Activated T-cell treated with anti-CD3 and anti-CD28 coated beads, Interleukin-2, amount 50 U/mL, for 48 hours (primary cell): ENCODE results near the gene COL20A1.
A peak's percentile ranks its signal among the peaks of the same experiment; 100 is the strongest.

Experiments
- DNase-seq, 2 experiments: peaks; one replicate each; pipeline ENCODE4 v3.0.0-alpha.2; 2020

The COL20A1 gene

DNA sequence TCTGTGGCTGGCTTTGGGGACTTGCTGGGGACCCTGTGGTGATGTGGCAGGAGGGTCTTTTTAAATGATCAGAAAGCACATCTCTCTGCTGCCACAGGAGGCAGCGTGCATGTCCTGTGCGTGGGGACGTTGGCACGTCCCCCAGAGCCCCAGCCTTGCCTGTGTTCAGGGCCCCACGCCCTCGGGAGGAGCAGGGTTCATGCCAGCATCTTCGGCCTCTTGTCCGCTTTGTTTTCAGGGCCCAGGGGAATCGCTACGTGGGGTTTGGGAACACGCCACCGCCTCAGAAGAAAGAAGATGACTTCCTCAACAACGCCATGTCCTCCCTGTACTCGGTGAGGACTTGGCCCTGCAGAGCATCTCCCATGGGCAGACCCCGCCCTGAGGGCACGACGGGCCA is 14.3 kb upstream of the COL20A1 start:
- no peak for DNase-seq

DNA sequence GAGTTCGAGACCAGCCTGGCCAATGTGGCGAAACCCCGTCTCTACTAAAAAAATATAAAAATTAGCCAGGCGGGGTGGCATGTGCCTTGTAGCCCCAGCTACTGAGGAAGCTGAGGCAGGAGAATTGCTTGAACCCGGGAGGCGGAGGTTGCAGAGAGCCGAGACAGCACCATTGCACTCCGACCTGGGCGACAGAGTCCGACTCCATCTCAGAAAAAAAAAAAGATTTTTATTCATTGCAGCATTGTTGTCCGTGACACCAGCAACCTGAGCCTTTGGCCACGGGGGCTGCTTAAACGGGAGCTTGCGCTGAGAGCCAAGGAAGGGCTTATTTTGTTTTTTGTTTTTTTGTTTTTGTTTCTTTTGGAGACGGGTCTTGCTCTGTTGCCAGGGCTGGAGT is 13.1 kb upstream of the COL20A1 start:
- no peak for DNase-seq

GRCh38 chr20:63280371-63280770 is 12.6 kb upstream of the COL20A1 start:
- no peak for DNase-seq

GRCh38 chr20:63280929-63281545 is 11.9 kb upstream of the COL20A1 start:
- no peak for DNase-seq

DNA sequence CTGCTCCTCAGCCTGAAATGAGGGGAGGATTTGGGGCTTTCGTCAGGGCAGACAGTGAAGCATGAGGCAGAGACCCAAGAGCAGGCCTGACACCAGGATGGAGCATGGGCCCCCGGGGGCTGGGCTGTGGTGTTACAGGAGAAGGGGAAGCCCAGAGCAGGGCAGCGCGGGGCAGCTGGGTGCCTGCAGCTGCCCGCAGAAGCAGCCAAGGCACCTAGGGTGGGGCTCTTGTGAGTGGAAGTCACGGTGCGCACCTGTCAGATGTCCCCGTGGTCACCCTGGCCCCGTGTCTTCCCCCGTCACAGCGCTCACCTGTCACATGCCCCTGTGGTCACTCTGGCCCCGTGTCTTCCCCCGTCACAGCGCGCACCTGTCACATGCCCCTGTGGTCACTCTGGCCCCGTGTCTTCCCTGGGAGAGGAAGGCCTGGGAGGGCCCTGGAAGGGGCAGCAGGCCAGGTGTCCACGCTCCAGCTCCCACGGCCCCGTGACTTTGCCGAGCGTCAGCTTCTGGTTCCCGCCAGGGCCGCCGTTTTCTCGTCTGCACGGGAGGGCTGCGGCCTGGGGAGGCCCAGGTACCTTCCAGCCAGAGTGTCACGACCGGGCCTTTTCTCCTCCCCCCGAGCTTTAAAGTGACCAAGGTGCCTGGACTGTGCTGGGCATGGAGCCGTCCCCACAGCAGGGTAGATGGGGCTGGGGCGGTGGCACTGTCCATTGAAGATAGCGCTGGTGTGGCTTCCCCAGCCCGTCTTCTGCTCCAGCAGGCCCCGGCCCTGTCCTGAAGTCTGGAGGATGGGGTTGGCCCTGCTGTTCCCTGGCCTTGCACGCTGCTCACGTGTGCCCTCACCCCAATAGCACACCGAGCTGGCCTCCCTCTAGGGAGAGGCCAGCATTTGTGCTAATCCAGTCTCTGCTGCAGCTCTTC is 11.0 kb upstream of the COL20A1 start:
- DNase-seq: no peak

DNA sequence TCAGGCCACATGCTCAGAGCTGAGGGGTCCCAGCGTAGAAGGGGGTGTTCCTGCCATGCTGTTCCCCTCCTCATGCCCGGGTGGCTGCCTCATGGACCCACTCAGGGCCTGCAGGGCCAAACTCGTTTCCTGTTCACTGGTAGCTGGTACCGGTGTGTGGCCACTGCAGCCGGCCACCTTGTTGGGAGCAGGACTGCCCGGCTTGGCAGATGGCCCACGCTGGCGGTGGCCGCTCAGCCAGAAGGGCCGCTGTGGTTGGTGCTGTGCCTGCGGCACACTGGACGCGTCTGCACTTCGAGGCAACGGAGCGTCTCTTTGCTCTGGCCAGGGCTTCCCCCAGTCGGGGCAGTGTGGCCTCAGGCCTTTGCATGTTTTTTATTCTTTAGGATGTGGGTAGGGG is 10.0 kb upstream of the COL20A1 start:
- DNase-seq: no peak

DNA sequence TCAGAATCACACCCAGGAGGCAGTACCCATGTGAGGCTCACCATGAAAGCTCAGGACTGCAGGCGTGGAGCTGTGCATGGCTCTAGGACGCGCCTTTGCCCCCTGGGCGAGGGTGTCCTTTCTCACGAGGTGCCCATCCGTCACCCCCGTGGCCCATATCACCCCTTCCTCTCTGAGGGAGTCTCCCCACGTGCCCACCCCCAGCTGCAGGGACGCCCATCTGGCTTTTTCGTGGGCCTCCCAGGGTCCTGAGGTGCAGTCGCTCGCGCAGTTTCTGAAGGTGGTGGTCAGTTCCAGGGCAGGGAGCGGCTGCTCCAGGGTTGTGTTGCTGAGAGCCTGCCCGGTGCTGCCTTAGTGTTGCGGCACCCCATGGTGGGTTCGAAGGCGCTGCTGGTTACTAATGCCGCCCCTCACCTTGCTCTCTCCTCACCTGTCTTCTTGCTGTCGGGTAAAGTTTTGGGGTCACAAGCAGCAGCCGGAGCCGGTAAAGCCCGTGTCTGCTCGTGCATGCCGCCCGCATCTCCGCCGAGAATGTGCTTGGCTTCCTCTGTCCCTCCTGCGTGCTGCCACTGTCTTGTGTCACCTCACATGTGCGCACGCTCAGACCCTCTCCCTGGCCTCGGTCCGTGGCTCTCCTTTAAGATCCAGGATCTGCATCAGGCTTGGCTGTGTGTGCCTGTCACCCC is 9.4 kb upstream of the COL20A1 start:
- DNase-seq: no peak

GRCh38 chr20:63284083-63284440 is 8.9 kb upstream of the COL20A1 start:
- DNase-seq: no peak

DNA sequence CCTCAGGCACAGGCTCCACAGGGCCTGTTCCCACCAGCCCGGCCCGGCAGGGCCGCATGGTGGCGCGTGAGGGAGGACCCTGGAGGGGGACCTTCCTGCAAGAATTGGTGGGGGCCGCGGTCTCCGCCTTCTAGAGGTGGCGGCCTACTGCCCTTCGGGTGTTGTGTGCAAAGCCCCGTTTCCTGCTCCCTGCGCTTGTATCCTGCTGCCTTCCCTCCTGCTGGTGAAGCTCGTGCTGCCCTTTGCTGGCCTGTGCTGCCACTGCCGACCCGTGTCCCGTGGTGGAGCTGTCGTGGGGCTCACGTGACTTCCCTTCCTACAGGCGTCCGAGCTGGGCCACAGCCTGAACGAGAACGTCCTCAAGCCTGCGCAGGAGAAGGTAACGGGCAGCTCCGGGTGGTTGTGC is 8.4 kb upstream of the COL20A1 start:
- DNase-seq: no peak

GRCh38 chr20:63284981-63285524 is 7.9 kb upstream of the COL20A1 start:
- no peak for DNase-seq

- DNase-seq: no peak
These were observed 7.1 kb upstream of the COL20A1 start for GRCh38 chr20:63285636-63286615.

DNA sequence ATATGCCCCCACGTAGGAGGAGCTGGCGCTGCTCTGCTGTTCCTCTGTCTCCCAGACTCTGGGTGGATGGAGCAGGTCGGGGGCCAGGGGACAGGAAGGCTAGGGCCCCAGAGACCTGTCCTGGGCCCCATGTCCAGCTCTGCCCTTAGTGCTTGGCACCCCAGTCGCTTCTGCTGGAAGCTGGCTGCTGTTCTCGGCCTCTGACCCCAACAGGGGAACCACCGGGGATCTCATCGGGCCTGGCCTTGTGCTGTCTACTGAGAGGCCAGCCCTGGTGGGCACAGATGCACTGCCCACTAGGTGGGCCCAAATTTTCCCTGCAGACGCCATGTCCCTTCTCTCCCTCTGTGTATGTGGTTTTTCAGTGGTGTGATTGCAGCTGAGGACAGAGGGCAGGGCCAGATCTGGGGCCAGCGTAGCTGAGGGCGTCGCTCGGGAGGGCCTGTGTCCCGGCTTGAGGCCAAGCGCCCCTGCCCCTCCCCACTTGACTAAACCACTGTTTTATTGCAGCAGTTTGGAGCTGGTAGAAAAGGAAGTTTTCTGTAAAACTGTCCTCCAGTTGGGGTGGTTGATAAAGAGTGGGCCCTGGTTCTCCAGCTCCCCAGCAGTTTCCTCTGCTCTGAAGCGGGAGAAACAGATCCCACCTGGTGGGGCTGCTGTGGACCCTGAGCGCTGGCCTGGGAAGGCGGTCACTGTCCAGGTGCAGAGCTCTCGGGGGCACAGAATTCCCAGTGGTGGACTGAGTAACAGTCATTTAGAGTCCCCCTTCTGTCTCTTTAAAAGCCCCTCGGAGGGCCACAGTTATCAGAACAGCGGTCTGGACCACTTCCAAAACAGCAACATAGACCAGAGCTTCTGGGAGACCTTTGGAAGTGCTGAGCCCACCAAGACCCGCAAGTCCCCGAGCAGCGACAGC is 5.9 kb upstream of the COL20A1 start:
- DNase-seq: no peak

DNA sequence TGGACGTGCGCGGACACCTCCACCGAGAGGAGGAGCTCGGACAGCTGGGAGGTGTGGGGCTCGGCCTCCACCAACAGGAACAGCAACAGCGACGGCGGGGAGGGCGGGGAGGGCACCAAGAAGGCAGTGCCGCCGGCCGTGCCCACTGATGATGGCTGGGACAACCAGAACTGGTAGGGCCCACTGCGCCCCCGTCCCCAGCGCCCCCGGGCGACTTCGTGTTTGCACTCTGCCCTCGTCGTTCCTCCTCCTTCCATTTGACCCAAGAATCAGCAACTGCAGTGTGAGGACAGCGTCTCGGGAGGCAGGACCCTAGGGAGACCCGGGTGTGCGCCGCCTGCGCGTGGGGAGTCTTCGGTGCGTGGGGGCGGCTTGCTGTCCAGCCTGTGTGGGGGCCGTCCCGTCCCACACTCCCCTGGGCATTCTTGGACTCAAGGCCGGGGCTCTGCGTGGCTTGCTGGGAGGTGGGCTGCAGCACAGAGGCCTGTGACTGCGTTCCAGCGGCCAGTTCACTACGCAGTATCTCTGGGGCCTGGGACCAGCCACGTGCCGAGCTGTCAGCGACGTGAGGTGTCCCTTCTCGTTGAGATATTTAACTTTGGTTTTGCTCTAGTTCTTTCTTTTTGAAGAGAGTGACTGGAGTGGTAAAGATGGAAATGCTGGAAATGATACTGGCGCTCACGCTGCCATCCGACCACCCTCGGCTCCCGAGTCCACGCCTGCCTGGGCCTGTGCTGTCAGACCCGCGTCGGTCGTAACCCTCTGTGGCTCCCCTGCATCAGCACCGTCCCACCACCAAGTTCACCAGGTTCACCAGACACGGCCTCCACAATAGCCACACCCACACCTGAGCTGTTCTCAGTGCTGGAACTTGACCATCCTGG is 5.0 kb upstream of the COL20A1 start:
- DNase-seq: no peak

- DNase-seq: no peak
These were observed 4.3 kb upstream of the COL20A1 start for GRCh38 chr20:63288581-63289251.

GRCh38 chr20:63289311-63290135 is 3.5 kb upstream of the COL20A1 start:
- no peak for DNase-seq

DNA sequence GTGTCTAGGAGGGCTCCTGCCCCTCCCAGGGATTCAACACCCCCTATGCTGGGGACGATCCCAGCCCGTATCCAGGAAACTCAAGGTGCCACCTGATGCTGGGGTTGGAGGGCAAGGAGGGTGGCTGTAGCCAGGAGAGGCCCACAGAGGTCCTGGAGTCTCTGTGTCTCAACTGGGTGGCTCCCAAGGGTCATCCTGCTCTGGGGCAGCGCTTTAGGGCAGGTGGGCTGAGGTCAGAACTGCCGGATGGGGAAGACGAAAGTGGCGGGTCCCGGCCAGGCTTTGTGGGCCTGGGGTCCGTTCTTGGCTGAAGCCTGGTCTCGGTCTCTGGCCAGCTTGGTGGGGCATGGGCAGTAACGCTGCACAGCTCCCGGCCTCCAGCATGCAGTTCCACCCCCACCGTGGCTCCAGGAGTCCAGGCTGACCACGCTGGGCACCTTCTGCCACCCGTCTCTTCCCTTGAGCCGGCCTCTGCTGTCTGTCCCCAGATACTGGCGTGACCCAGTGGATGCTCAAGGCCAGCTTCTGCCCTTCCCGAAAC is 2.8 kb upstream of the COL20A1 start:
- no peak for DNase-seq

DNA sequence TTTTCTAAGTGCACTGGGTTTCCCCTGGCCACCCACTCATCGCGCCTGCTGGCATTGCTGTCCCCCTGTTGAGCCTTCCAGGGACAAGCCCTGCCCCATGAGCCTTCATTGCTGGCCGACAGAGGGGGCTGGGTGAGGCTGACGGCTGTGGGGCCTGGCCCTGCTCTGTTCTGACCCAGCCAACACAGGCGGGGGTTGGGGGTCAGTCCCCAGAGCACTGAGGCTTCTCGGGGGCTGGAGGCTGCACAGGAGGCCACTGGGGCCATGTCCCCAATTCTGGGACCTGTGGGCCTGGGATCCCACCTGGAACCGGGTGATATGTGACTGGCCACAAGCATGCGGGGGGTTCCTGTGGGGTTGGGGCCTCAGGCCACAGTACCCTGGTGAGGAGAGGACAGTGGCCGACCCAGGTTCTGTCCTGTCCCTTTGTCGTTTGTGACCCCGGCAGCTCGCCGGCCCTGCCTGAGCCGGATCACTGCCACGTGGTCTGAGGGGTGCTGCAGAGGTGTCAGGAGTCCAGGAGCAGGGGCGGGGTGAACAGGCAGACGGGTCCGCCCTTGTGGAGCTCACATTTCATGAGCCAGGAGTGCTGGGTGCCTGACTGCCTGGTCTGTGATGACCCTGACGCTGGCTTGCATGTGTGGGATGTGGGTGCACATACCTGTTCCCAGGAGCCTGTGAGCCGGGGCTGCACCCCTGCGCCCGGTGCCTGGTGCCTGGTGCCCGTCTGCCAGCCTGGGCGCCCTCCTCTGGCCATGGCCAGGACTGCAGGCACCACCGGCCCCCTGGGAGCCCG is 2.1 kb upstream of the COL20A1 start:
- peak; percentile 83 to 87 for DNase-seq
